WERI-Rb-1 (cell line): Measurements from ENCODE around the gene ZNF878.

Experiments
- DNase-seq: peaks from one replicate; pipeline ENCODE4 v3.0.0-alpha.2; 2020
- H3K27ac ChIP-seq: fragments of 250-450 bp; sonication (Bioruptor Pico); 2 replicates; pipeline ENCODE4 v1.5.1; 2020; ENCODE audit warnings: mild to moderate bottlenecking, moderate library complexity
- H3K27me3 ChIP-seq: fragments of 250-450 bp; sonication (Bioruptor Pico); 2 replicates; pipeline ENCODE4 v1.5.1; 2021; ENCODE audit warnings: mild to moderate bottlenecking, low read depth, moderate library complexity; ENCODE audit not compliant: insufficient read depth, severe bottlenecking
- H3K36me3 ChIP-seq: fragments of 250-450 bp; sonication (Bioruptor Pico); 2 replicates; pipeline ENCODE4 v1.5.1; 2020; ENCODE audit warnings: mild to moderate bottlenecking, moderate library complexity
- H3K4me3 ChIP-seq: 2 replicates; pipeline ENCODE4 v1.5.1; 2011; ENCODE audit warnings: low read depth, mild to moderate bottlenecking, control low read depth, low read length
- H3K9me3 ChIP-seq: fragments of 250-450 bp; sonication (Bioruptor Pico); 2 replicates; pipeline ENCODE4 v1.5.1; 2021; ENCODE audit warnings: mild to moderate bottlenecking, moderate library complexity; ENCODE audit not compliant: severe bottlenecking
- CTCF ChIP-seq: IDR thresholded peaks from 2 replicates; pipeline ENCODE4 v1.5.1; 2011; ENCODE audit warnings: low read depth, mild to moderate bottlenecking, control low read depth, inconsistent platforms, low read length

Gene ZNF878

GRCh38 chr19:12052497-12053169 is at the start of gene ZNF878:
Gene ZNF878, minus strand, starts transcription at chr19:12052961. Its CDS starts 160 bp downstream, at chr19:12052801.
- Histone ChIP-seq H3K4me3 (peak within 1 kb of the TSS; percentile 77), H3K9me3 (no peaks in the 10 kb centered on the region), H3K36me3 (0 out of 2 replicates have a peak, but pooled peaks cover 3% of the 10 kb centered on the region), H3K27ac (peak within 1 kb of the TSS; percentile 88), H3K27me3 (no peaks in the 10 kb centered on the region)
- DNase-seq = peak; percentile 99
- TF ChIP-seq CTCF = peak; percentile 36

GRCh38 chr19:12098040-12098439 is 45.3 kb upstream of the ZNF878 start:
- H3K27me3 ChIP-seq = no peaks in the 10 kb centered on the region
- no peaks in the 10 kb centered on the region for H3K36me3 ChIP-seq
- no peak for DNase-seq
- H3K4me3 ChIP-seq = no peak overlapping the region
- TF ChIP-seq CTCF = no peak
- H3K27ac ChIP-seq = no peak overlapping the region
- no peaks in the 10 kb centered on the region for H3K9me3 ChIP-seq

GRCh38 chr19:12095111-12095790 is 42.5 kb upstream of the ZNF878 start:
- Histone ChIP-seq H3K4me3 (no peak overlapping the region), H3K27me3 (no peaks in the 10 kb centered on the region), H3K36me3 (no peaks in the 10 kb centered on the region), H3K27ac (no peak overlapping the region), H3K9me3 (no peaks in the 10 kb centered on the region)
- no peak for TF ChIP-seq CTCF
- no peak for DNase-seq

GRCh38 chr19:12093777-12094176 is 41.0 kb upstream of the ZNF878 start:
- Histone ChIP-seq H3K9me3 (no peaks in the 10 kb centered on the region), H3K4me3 (no peak overlapping the region), H3K27me3 (no peaks in the 10 kb centered on the region), H3K27ac (no peak overlapping the region), H3K36me3 (no peaks in the 10 kb centered on the region)
- TF ChIP-seq CTCF = no peak
- DNase-seq = no peak

- DNase-seq = no peak
- H3K9me3 ChIP-seq = no peaks in the 10 kb centered on the region
- no peak overlapping the region for H3K4me3 ChIP-seq
- H3K27me3 ChIP-seq = no peaks in the 10 kb centered on the region
- no peak overlapping the region for H3K27ac ChIP-seq
- TF ChIP-seq CTCF = no peak
- H3K36me3 ChIP-seq = no peaks in the 10 kb centered on the region
Observed at GRCh38 chr19:12092956-12093355, 40.2 kb upstream of the ZNF878 start.
